Measurements from ENCODE around the gene TBC1D14. TPM values are rescaled to one million over a fixed set of nuclear protein-coding genes. Genes with fewer than 3 reads are reported as not detected.

The TBC1D14 gene
- total RNA-seq, 4 donors from 2014 or later: 39.0 to 48.4 (median 43.7) TPM

- TF ChIP-seq CTCF (IDR thresholded peaks at IDR 0.05; ENCODE audit: low read depth): no peak
These were observed 81.0 kb downstream of the TBC1D14 start for GRCh38 chr4:6990661-6991060.

GRCh38 chr4:6991249-6991648 lies 81.6 kb downstream of the TBC1D14 start:
- no peak for TF ChIP-seq CTCF (IDR thresholded peaks at IDR 0.05; ENCODE audit: low read depth)

GRCh38 chr4:6991771-6992557 lies 82.3 kb downstream of the TBC1D14 start:
- TF ChIP-seq CTCF (IDR thresholded peaks at IDR 0.05; ENCODE audit: low read depth): no peak

- TF ChIP-seq CTCF (IDR thresholded peaks at IDR 0.05; ENCODE audit: low read depth): no peak
These were observed 83.4 kb downstream of the TBC1D14 start for GRCh38 chr4:6992728-6993677.

- no peak for TF ChIP-seq CTCF (IDR thresholded peaks at IDR 0.05; ENCODE audit: low read depth)
These were observed 86.9 kb downstream of the TBC1D14 start for GRCh38 chr4:6996481-6996880.

- no peak for TF ChIP-seq CTCF (IDR thresholded peaks at IDR 0.05; ENCODE audit: low read depth)
These were observed 89.8 kb downstream of the TBC1D14 start for GRCh38 chr4:6999172-7000086.

Data from subcutaneous adipose tissue (tissue), 4 donors.